DOHH2 (cell line): ENCODE data around the gene FARSA.
A peak's percentile ranks its signal among the peaks of the same experiment; 100 is the strongest.

Experiments used
- H3F3A ChIP-seq: fragments of 200-600 bp; sonication (generic), shearing (Covaris generic); 2 replicates; pipeline ENCODE4 v1.6.0; 2016; ENCODE audit warnings: antibody characterized with exemption, mild to moderate bottlenecking; ENCODE audit not compliant: control insufficient read depth, insufficient read depth
- H3K27ac ChIP-seq: fragments of 200-600 bp; sonication (generic); 2 replicates; pipeline ENCODE4 v1.5.1; 2014; ENCODE audit warnings: low read depth, mild to moderate bottlenecking, low read length, moderate library complexity
- H3K27me3 ChIP-seq: fragments of 200-600 bp; sonication (generic); 2 replicates; pipeline ENCODE4 v1.6.1; 2014; ENCODE audit warnings: mild to moderate bottlenecking, low read length, mixed read lengths; ENCODE audit not compliant: control insufficient read depth
- H3K36me3 ChIP-seq: fragments of 200-600 bp; sonication (generic); 2 replicates; pipeline ENCODE4 v1.6.1; 2014; ENCODE audit warnings: mild to moderate bottlenecking, low read length, moderate library complexity, mixed read lengths; ENCODE audit not compliant: control insufficient read depth
- H3K4me1 ChIP-seq: fragments of 200-600 bp; sonication (generic); 2 replicates; pipeline ENCODE4 v1.6.1; 2014; ENCODE audit warnings: mild to moderate bottlenecking, low read length, mixed read lengths; ENCODE audit not compliant: control insufficient read depth
- H3K4me2 ChIP-seq: fragments of 200-600 bp; sonication (generic); 2 replicates; pipeline ENCODE4 v1.6.0; 2014; ENCODE audit warnings: mild to moderate bottlenecking, low read length, moderate library complexity
- H3K4me3 ChIP-seq: fragments of 200-600 bp; sonication (generic); 2 replicates; pipeline ENCODE4 v1.5.1; 2014; ENCODE audit warnings: mild to moderate bottlenecking, low read length, mixed read lengths
- H3K79me2 ChIP-seq: fragments of 200-600 bp; sonication (generic); 2 replicates; pipeline ENCODE4 v1.6.1; 2014; ENCODE audit warnings: mild to moderate bottlenecking, low read length, mixed read lengths; ENCODE audit not compliant: control insufficient read depth
- H3K9me2 ChIP-seq: fragments of 200-600 bp; sonication (generic); replicated peaks from 2 replicates; pipeline ENCODE4 v1.6.1; 2014; ENCODE audit warnings: mild to moderate bottlenecking, low read length, mixed read lengths; ENCODE audit not compliant: control insufficient read depth
- H3K9me3 ChIP-seq: fragments of 200-600 bp; sonication (generic); 2 replicates; pipeline ENCODE4 v1.6.1; 2014; ENCODE audit warnings: antibody characterized with exemption, low read length, mixed read lengths; ENCODE audit not compliant: control insufficient read depth, insufficient read depth
- H4K20me1 ChIP-seq: fragments of 200-600 bp; sonication (generic); 2 replicates; pipeline ENCODE4 v1.6.0; 2014; ENCODE audit warnings: low read depth, mild to moderate bottlenecking, antibody characterized with exemption, low read length, moderate library complexity; ENCODE audit not compliant: control insufficient read depth, insufficient read depth
- EZH2phosphoT487 ChIP-seq: fragments of 200-600 bp; sonication (generic); IDR thresholded peaks from 2 replicates; pipeline ENCODE4 v1.6.1; 2017; ENCODE audit warnings: borderline replicate concordance, mild to moderate bottlenecking, antibody characterized with exemption, low read length, moderate library complexity, mixed read lengths
- TF ChIP-seq, protein P1 (sequence below): fragments of 200-600 bp; sonication (generic); IDR thresholded peaks from one replicate; pipeline ENCODE4 v1.5.1; 2014; ENCODE audit warnings: antibody characterized with exemption, mild to moderate bottlenecking, low read depth, low read length; ENCODE audit not compliant: poor library complexity, severe bottlenecking

Gene FARSA

DNA sequence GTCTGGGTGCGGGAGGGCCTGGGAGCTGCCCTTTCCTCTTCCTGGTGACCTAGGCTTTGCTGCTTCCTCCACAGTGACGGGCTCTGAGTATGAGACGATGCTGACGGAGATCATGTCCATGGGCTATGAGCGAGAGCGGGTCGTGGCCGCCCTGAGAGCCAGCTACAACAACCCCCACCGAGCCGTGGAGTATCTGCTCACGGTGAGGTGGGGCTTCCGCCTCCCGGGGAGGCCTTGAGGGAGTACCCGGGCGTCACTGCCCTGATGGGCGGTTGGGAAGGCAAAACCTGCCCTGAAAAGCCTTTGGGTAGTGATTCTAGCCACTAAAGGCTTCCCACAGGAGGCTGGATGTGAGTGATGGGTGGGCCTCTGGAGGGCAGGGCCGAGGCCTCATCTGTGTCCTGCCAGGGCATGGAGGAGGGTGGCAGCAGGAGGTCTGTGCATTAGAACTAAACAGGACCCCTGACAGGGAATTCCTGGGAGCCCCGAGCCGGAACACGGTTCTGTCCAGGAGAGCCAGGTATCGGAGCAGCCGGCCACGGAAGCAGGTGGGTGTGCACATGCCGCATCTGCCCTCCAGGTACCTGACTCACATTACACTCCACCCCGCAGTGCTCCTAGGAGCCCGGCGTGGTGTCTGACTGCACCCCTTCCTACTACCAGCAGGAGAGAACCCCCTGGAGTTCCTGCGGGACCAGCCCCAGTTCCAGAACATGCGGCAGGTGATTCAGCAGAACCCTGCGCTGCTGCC is 15.3 kb upstream of the FARSA start:
- Histone ChIP-seq H3K27ac (no peak overlapping the region), H3K4me1 (peaks cover 35% of the 10 kb centered on the region), H3K9me2 (no peaks in the 10 kb centered on the region), H3F3A (peaks cover 31% of the 10 kb centered on the region), H3K4me3 (no peak overlapping the region), H3K27me3 (no peaks in the 10 kb centered on the region), H3K4me2 (no peak overlapping the region), H3K9me3 (no peaks in the 10 kb centered on the region), H3K36me3 (peaks cover 90% of the 10 kb centered on the region), H3K79me2 (peaks cover 62% of the 10 kb centered on the region), H4K20me1 (no peaks in the 10 kb centered on the region)
- TF ChIP-seq, protein P1, sequence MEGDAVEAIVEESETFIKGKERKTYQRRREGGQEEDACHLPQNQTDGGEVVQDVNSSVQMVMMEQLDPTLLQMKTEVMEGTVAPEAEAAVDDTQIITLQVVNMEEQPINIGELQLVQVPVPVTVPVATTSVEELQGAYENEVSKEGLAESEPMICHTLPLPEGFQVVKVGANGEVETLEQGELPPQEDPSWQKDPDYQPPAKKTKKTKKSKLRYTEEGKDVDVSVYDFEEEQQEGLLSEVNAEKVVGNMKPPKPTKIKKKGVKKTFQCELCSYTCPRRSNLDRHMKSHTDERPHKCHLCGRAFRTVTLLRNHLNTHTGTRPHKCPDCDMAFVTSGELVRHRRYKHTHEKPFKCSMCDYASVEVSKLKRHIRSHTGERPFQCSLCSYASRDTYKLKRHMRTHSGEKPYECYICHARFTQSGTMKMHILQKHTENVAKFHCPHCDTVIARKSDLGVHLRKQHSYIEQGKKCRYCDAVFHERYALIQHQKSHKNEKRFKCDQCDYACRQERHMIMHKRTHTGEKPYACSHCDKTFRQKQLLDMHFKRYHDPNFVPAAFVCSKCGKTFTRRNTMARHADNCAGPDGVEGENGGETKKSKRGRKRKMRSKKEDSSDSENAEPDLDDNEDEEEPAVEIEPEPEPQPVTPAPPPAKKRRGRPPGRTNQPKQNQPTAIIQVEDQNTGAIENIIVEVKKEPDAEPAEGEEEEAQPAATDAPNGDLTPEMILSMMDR: no peak
- TF ChIP-seq EZH2phosphoT487: no peak

DNA sequence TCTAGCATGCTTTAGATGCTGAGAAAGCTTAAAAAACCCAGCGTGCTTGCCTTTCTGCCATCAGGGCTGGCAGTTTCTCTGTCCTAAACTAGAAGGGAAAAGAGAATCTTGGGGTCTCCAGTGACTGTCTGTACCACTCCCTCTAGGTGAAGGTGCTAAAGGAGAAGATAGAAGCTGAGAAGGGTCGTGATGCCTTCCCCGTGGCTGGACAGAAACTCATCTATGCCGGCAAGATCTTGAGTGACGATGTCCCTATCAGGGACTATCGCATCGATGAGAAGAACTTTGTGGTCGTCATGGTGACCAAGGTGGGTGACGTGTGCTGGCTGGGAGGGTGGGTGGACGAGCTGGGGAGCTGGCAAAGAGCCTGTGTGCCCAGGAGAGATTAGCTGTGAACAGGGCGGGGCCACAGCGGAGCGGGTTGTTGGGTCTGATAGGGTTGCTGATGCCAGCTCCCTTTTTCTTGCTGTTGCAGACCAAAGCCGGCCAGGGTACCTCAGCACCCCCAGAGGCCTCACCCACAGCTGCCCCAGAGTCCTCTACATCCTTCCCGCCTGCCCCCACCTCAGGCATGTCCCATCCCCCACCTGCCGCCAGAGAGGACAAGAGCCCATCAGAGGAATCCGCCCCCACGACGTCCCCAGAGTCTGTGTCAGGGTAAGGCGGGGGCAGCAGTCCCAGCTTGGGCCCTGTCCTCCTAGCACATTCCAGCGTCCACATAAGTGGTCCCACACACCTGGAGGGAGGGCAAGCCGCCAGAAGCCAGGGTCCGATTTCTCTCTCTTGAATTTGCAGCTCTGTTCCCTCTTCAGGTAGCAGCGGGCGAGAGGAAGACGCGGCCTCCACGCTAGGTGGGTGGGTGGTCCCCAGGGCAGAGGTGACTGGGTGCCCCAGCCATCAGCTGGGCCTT is 14.4 kb upstream of the FARSA start:
- H3K27ac ChIP-seq: no peak overlapping the region
- peaks cover 30% of the 10 kb centered on the region for H3F3A ChIP-seq

DNA sequence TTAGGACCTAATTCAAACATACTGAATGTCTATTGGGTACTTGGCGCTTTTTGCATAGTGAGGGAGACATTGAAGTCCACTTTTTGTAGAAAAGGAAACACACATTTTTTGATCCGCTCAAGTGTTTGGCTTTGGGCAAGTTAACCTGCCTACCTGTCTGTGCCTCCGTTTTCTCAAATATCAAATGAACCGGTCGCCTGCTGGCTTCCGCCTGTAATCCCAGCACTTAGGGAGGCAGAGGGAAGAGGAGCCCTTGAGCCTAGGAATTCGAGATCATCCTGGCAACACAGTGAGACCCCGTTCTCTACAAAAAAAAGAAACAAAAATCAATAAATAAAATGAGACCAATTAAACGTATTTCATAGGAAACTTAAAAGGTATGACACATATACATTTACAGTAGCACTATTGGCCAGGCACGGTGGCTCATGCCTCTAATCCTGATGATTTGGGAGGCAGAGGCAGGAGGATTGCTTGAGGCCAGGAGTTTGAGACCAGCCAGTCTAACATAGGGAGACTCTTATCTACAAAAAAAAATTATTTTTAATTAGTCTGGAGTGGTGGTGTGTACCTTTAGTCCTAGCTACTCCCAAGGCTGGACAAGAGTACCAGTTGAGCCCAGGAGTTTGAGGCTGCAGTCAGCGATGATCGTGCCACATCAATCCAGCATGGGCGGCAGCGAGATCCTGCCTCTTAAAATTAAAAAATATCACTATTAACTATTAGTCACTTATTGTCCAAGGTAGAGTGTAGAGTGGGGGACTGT is 13.4 kb upstream of the FARSA start:
- Histone ChIP-seq H4K20me1 (no peaks in the 10 kb centered on the region), H3F3A (peaks cover 35% of the 10 kb centered on the region), H3K27ac (peak overlapping the region; percentile 76), H3K79me2 (peaks cover 46% of the 10 kb centered on the region), H3K4me2 (peak overlapping the region; percentile 86), H3K9me3 (no peaks in the 10 kb centered on the region), H3K4me1 (peaks cover 39% of the 10 kb centered on the region), H3K4me3 (peak overlapping the region; percentile 86), H3K9me2 (no peaks in the 10 kb centered on the region), H3K36me3 (peaks cover 91% of the 10 kb centered on the region), H3K27me3 (no peaks in the 10 kb centered on the region)
- TF ChIP-seq, protein P1: no peak
- no peak for TF ChIP-seq EZH2phosphoT487

More for the DNA sequence above, 14.4 kb upstream of the FARSA start:
- Histone ChIP-seq H3K27me3 (no peaks in the 10 kb centered on the region), H3K9me3 (no peaks in the 10 kb centered on the region), H3K79me2 (peaks cover 55% of the 10 kb centered on the region), H3K4me2 (peak overlapping the region; percentile 86), H3K4me1 (peaks cover 34% of the 10 kb centered on the region), H4K20me1 (no peaks in the 10 kb centered on the region), H3K9me2 (no peaks in the 10 kb centered on the region), H3K4me3 (no peak overlapping the region; the same call in 1 of the 2 replicates), H3K36me3 (peaks cover 91% of the 10 kb centered on the region)
- TF ChIP-seq EZH2phosphoT487: no peak
- TF ChIP-seq, protein P1: no peak
